ENCODE measurements around the gene PRKAR2A.
"Not testable (repeated sequence)": the region's sequence is repeated elsewhere in the genome, so short reads cannot be mapped to it uniquely, and the experiment has no call there.

The PRKAR2A gene

DNA sequence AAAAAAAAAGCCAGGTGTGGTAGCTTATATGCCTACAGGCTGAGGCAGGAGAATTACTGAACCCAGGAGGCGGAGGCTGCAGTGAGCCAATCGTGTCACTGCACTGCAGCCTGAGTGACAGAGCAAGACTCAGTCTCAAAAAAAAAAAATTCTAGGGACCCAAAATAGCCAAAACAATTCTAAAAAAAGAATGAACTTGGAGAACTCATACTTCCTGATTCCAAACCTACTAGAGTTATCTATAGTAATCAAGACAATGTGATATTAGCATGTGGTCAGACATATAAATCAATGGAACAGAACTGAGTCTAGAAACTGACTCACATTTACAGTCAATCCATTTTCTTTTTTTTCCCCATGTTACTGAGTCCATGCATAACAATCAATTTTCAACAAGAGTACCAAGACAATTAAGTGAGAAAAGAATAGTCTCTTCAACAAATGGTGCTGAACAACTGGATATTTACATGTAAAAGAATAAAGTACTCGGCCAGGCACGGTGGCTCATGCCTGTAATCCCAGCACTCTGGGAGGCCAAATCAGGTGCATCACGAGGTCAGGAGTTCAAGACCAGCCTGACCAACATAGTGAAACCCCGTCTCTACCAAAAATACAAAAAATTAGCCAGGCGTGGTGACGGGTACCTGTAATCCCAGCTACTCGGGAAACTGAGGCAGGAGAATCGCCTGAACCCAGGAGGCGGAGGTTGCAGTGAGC is 11.9 kb downstream of the PRKAR2A start:
- no peak for DNase-seq (ENCODE audit: low read depth)

GRCh38 chr3:48832684-48833083 is 15.0 kb downstream of the PRKAR2A start:
- no peak for DNase-seq (ENCODE audit: low read depth)

DNA sequence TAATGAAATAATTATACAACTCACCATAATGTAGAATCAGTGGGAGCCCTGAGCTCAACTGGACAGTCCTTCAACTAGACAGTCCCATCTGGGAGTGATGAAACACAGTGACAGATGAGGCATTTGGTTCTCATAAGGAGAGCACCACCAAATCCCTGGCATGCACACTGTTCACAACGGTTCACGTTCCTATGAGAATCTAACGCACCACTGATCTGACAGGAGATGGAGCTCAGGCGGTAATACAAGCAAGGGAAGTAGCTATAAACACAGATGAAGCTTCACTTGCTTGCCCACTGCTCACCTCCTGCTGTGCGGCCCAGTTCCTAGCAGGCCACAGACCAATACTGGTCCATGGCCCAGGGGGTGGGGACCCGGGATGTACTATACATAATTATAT is 17.0 kb downstream of the PRKAR2A start:
- DNase-seq (ENCODE audit: low read depth): no peak

GRCh38 chr3:48829525-48829924 is 18.1 kb downstream of the PRKAR2A start:
- DNase-seq (ENCODE audit: low read depth): not testable (repeated sequence)

DNA sequence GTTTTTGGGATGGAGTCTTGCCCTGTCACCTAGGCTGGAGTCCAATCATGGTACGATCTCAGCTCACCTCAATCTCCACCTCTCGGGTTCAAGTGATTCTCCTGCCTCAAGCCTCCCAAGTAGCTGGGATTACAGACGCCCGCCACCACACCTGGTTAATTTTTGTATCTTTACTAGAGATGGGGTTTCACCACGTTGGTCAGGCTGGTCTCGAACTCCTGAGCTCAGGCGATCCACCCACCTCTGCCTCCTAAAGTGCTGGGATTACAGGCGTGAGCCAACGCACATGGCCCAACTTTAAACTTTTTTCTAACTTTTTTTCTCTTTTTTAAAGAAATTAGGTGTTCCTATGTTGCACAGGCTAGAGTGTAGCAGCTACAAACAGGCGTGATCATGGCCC is 19.8 kb downstream of the PRKAR2A start:
- DNase-seq (ENCODE audit: low read depth): not testable (repeated sequence)

GRCh38 chr3:48826451-48826850 is 21.2 kb downstream of the PRKAR2A start:
- no peak for DNase-seq (ENCODE audit: low read depth)

GRCh38 chr3:48820612-48821324 is 26.9 kb downstream of the PRKAR2A start:
- no peak for DNase-seq (ENCODE audit: low read depth)

DNA sequence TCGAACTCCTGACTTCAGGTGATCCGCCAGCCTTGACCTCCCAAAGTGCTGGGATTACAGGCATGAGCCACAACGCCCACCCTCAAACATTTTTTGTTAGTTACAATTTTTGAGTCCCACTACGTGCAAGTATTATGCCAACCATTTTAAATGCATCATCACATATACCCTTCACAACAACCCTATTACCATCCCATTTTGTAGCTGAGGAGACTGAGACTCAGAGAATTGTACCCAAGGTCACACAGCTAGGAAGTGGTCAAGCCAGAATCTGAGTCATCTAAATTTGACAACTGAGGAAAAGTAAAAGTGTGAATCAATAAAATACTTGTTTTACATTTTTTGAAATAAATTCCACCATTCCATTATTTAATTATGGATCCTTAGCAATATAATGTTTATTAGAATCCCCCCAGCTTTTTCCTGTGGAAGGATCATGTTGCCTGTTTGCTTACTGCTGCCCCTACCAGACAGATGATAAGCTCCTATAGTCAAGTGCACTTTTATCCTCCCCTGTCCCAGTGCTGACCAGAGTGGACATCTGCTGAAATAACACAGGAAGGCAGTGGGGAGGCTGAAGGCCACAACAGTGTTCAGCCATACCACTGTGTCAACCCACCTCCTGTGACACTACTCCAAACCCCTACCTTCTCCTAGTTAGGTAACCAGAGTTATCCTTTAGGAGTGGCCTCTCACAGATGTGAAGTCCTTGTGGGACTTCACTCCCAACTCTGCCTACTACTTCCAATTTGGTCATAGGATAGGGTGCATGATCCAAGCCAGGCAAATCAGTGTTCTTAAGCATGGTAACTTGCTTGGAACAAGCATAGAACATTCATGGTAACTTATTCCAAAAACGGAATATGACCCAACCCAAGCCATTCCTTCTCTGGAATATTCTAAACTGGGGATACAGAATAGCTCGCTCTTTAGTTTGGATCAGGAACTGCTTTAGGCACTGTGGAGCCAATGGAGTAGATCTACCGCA is 28.1 kb downstream of the PRKAR2A start:
- no peak for DNase-seq (ENCODE audit: low read depth)

- DNase-seq (ENCODE audit: low read depth): no peak
Observed at GRCh38 chr3:48811524-48811923, 36.1 kb downstream of the PRKAR2A start.

GRCh38 chr3:48804930-48805329 is 42.7 kb downstream of the PRKAR2A start:
- DNase-seq (ENCODE audit: low read depth): no peak

DNA sequence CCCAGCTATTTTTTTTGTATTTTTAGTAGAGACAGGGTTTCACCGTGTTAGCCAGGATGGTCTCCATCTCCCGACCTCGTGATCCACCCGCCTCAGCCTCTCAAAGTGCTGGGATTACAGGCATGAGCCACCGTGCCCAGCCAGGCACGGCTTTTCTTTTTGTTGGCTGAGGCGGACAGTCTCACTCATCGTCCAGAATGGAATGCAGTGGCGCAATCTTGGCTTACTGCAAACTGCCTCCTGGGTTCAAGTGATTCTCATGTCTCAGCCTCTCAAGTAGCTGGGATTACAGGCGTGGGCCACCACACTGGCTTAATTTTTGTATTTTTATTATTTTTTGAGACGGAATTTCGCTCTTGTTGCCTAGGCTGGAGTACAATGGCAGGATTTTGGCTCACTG is 46.8 kb downstream of the PRKAR2A start:
- DNase-seq (ENCODE audit: low read depth): not testable (repeated sequence)

- no peak for DNase-seq (ENCODE audit: low read depth)
Observed at GRCh38 chr3:48798998-48799397, 48.7 kb downstream of the PRKAR2A start.

DNA sequence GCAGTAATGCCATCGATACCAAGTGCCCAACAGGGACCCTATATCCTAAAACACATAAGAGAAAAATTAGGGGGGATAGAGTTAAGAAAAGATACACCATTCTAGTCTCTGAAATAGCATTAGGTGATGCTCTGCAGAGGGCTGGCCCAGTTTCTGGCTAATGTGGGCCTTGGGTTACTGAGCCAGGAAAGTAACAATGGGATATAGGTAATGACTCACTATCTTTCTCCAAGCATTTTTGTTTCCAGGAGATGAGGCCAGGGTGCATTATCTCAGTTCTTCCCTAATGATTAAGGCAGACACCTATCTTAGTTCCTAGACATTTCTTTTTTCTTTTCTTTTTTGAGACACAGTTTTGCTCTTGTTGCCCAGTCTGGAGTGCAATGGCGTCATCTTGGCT is 50.0 kb downstream of the PRKAR2A start:
- DNase-seq (ENCODE audit: low read depth): no peak

GRCh38 chr3:48795997-48796732 is 51.5 kb downstream of the PRKAR2A start:
- no peak for DNase-seq (ENCODE audit: low read depth)

DNA sequence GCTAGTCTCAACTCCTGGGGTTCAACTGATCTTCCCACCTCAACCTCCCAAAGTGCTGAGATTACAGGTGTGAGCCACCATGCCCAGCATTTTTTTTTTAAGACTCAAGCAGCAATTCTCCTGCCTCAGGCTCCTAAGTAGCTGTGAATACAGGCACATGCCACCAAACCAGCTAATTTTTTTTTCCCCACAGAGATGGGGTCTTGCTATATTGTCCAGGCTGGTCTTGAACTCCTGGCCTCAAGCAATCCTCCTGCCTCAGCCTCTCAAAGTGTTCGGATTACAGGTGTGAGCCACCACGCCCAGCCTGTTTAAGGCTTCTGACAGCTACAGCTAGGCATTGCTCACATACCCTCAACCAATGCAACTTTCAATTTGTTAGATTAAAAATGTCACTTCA is 54.2 kb downstream of the PRKAR2A start:
- DNase-seq (ENCODE audit: low read depth): not testable (repeated sequence)

DNA sequence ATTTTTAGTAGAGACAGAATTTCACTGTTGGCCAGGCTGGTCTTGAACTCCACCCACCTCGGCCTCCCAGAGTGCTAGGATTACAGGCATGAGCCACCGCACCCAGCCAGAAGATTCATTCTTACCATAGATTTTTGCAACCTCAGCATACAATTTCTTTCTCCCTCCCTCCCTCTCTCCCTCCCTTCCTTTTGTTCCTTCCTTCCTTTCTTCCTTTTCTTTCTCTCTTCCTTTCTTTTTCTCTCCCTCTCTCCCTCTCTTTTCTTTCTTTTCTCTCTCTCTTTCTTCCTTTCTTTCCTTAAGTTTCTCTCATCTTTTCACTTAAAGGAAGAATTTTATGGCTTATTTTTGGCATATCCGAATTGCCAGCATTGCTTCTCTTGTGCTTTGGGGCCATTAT is 58.0 kb downstream of the PRKAR2A start:
- DNase-seq (ENCODE audit: low read depth): no peak

DNA sequence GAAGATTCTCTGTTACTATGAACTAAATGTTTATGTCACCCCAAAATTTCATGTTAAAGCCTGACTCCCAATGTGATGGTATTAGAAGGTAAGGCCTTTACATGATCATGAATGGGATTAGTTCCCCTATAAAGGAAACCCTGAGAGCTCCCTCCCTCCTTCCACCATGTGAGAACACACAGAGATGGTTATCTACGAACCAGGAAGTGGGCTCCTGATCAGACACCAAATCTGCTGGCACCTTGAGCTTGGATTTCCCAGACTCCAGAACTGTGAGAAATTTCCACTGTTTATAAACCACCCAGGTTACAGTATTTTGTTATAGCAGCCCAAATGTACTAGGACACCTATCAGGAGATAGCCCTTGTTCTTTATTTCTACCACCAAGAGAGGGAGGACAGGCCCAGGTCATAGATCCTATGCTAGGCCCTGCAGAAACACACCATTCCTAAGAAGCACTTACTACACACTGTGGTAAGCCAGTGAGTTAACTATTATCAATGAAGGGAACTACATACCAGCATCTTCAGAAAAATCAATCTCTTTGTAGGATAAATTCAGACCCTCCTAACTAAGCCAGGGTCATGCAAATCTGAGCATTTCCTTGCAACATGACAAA is 59.0 kb downstream of the PRKAR2A start:
- no peak for DNase-seq (ENCODE audit: low read depth)

- no peak for DNase-seq (ENCODE audit: low read depth)
Observed at GRCh38 chr3:48784426-48785120, 63.1 kb downstream of the PRKAR2A start.

- DNase-seq (ENCODE audit: low read depth): no peak
Observed at GRCh38 chr3:48783304-48783703, 64.4 kb downstream of the PRKAR2A start.

DNA sequence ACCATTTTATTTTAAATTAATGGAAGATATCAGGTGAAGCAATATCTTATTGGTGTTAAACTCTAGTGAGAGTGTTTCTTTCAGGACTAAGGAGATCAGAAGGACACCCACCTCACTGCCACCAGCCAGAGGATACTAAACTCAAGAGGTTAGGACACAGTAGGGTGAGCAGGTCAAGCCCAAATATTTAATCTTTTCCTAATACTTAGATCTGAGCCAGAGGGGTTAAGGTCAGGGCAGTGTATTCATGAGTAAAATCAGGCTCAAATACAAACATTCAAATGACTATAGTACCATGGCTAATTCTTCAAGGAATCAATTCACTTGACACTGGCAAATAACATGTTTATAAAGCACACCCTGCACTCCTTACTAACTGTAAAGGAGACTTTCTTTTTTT is 65.6 kb downstream of the PRKAR2A start:
- DNase-seq (ENCODE audit: low read depth): no peak

GRCh38 chr3:48778565-48778964 is 69.1 kb downstream of the PRKAR2A start:
- DNase-seq (ENCODE audit: low read depth): not testable (repeated sequence)

Measured in activated gamma-delta T cell treated with anti-CD3 and anti-CD28 coated beads, Interleukin-2, amount 50 U/mL, for 16 hours (primary cell).